Measurements from ENCODE around the gene GSTCD.

DNA sequence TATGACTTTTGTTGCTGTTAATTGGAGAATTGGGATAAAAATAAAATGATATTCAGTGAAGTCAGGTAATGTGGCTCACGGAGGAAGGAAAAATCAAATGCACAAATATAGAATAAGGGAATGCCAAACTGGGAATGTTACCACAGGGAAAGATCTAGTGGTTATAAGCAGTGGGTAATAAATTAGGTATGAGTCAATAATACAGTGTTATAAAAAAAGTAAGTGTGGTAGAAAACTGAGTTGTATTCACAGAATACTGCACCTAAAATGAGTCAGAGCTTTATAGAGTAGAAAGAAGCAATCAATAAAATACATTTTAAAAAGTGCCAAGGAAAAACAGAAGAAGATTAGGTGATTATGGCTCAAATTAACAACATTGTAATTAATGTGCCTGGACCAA lies 34.6 kb upstream of the GSTCD start:
- TF ChIP-seq EZH2phosphoT487 (IDR thresholded peaks at IDR 0.05; ENCODE audit: borderline replicate concordance) (no peak), CTCF (conservative IDR thresholded peaks at IDR 0.05; ENCODE audit: low read length) (no peak)

Measured in Loucy (cell line).